DOHH2 (cell line): ENCODE data around the gene FDX1.

Experiments used
- H3F3A ChIP-seq: fragments of 200-600 bp; sonication (generic), shearing (Covaris generic); 2 replicates; pipeline ENCODE4 v1.6.0; 2016; ENCODE audit warnings: antibody characterized with exemption, mild to moderate bottlenecking; ENCODE audit not compliant: control insufficient read depth, insufficient read depth
- H3K27ac ChIP-seq: fragments of 200-600 bp; sonication (generic); 2 replicates; pipeline ENCODE4 v1.5.1; 2014; ENCODE audit warnings: low read depth, mild to moderate bottlenecking, low read length, moderate library complexity
- H3K27me3 ChIP-seq: fragments of 200-600 bp; sonication (generic); 2 replicates; pipeline ENCODE4 v1.6.1; 2014; ENCODE audit warnings: mild to moderate bottlenecking, low read length, mixed read lengths; ENCODE audit not compliant: control insufficient read depth
- H3K36me3 ChIP-seq: fragments of 200-600 bp; sonication (generic); 2 replicates; pipeline ENCODE4 v1.6.1; 2014; ENCODE audit warnings: mild to moderate bottlenecking, low read length, moderate library complexity, mixed read lengths; ENCODE audit not compliant: control insufficient read depth
- H3K4me1 ChIP-seq: fragments of 200-600 bp; sonication (generic); 2 replicates; pipeline ENCODE4 v1.6.1; 2014; ENCODE audit warnings: mild to moderate bottlenecking, low read length, mixed read lengths; ENCODE audit not compliant: control insufficient read depth
- H3K4me2 ChIP-seq: fragments of 200-600 bp; sonication (generic); 2 replicates; pipeline ENCODE4 v1.6.0; 2014; ENCODE audit warnings: mild to moderate bottlenecking, low read length, moderate library complexity
- H3K4me3 ChIP-seq: fragments of 200-600 bp; sonication (generic); 2 replicates; pipeline ENCODE4 v1.5.1; 2014; ENCODE audit warnings: mild to moderate bottlenecking, low read length, mixed read lengths
- H3K79me2 ChIP-seq: fragments of 200-600 bp; sonication (generic); 2 replicates; pipeline ENCODE4 v1.6.1; 2014; ENCODE audit warnings: mild to moderate bottlenecking, low read length, mixed read lengths; ENCODE audit not compliant: control insufficient read depth
- H3K9me2 ChIP-seq: fragments of 200-600 bp; sonication (generic); replicated peaks from 2 replicates; pipeline ENCODE4 v1.6.1; 2014; ENCODE audit warnings: mild to moderate bottlenecking, low read length, mixed read lengths; ENCODE audit not compliant: control insufficient read depth
- H3K9me3 ChIP-seq: fragments of 200-600 bp; sonication (generic); 2 replicates; pipeline ENCODE4 v1.6.1; 2014; ENCODE audit warnings: antibody characterized with exemption, low read length, mixed read lengths; ENCODE audit not compliant: control insufficient read depth, insufficient read depth
- H4K20me1 ChIP-seq: fragments of 200-600 bp; sonication (generic); 2 replicates; pipeline ENCODE4 v1.6.0; 2014; ENCODE audit warnings: low read depth, mild to moderate bottlenecking, antibody characterized with exemption, low read length, moderate library complexity; ENCODE audit not compliant: control insufficient read depth, insufficient read depth
- EZH2phosphoT487 ChIP-seq: fragments of 200-600 bp; sonication (generic); IDR thresholded peaks from 2 replicates; pipeline ENCODE4 v1.6.1; 2017; ENCODE audit warnings: borderline replicate concordance, mild to moderate bottlenecking, antibody characterized with exemption, low read length, moderate library complexity, mixed read lengths
- TF ChIP-seq, protein P1 (sequence below): fragments of 200-600 bp; sonication (generic); IDR thresholded peaks from one replicate; pipeline ENCODE4 v1.5.1; 2014; ENCODE audit warnings: antibody characterized with exemption, mild to moderate bottlenecking, low read depth, low read length; ENCODE audit not compliant: poor library complexity, severe bottlenecking

Gene FDX1

DNA sequence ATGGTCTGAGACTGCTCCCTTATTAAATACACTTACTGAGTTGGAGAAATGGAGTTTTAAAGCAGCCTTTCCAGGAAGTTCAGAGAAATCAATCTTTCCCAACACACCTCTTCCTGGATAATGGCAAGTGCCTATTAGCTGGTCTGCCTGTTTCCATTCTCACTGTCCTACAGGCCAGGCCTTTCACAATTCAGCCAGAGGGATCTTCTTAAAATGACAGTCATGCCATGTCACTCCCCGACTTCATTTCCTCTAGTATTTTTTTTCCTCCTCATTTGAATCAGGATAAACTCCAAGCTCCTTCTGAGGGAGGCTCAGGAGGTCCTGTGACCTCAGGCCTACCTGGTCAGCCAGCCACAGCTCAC is 62.6 kb downstream of the FDX1 start:
- Histone ChIP-seq H3F3A (no peaks in the 10 kb centered on the region), H3K9me2 (no peaks in the 10 kb centered on the region), H3K36me3 (no peaks in the 10 kb centered on the region), H3K9me3 (no peaks in the 10 kb centered on the region), H3K4me1 (no peaks in the 10 kb centered on the region), H4K20me1 (no peaks in the 10 kb centered on the region), H3K79me2 (no peaks in the 10 kb centered on the region), H3K4me2 (no peak overlapping the region), H3K27me3 (no peaks in the 10 kb centered on the region), H3K4me3 (no peak overlapping the region), H3K27ac (no peak overlapping the region)
- TF ChIP-seq, protein P1, sequence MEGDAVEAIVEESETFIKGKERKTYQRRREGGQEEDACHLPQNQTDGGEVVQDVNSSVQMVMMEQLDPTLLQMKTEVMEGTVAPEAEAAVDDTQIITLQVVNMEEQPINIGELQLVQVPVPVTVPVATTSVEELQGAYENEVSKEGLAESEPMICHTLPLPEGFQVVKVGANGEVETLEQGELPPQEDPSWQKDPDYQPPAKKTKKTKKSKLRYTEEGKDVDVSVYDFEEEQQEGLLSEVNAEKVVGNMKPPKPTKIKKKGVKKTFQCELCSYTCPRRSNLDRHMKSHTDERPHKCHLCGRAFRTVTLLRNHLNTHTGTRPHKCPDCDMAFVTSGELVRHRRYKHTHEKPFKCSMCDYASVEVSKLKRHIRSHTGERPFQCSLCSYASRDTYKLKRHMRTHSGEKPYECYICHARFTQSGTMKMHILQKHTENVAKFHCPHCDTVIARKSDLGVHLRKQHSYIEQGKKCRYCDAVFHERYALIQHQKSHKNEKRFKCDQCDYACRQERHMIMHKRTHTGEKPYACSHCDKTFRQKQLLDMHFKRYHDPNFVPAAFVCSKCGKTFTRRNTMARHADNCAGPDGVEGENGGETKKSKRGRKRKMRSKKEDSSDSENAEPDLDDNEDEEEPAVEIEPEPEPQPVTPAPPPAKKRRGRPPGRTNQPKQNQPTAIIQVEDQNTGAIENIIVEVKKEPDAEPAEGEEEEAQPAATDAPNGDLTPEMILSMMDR, result no peak
- no peak for TF ChIP-seq EZH2phosphoT487

DNA sequence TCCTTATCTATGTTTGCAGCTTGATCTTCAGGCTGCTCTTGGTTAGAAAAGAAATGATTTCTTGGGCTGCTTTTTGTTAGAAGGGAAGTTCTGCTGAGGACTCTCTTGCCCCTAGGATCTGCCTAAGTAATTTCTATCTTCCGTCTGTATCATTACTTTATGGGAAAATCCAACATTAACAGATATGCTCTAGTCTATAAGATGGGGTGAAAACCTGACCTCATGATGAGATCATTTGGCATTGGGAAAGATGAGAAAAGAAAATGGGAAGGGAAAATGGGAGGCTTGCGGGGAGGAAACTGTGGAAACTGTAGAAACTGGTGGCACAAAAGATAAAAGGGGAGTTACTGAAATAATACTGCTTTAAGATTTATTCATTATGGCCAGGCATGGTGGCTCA is 63.6 kb downstream of the FDX1 start:
- Histone ChIP-seq H3K36me3 (no peaks in the 10 kb centered on the region), H3K27me3 (no peaks in the 10 kb centered on the region), H3K9me3 (no peaks in the 10 kb centered on the region), H3F3A (no peaks in the 10 kb centered on the region), H3K9me2 (no peaks in the 10 kb centered on the region), H3K27ac (no peak overlapping the region), H3K4me3 (no peak overlapping the region), H3K4me2 (no peak overlapping the region), H4K20me1 (no peaks in the 10 kb centered on the region), H3K79me2 (no peaks in the 10 kb centered on the region), H3K4me1 (no peaks in the 10 kb centered on the region)
- no peak for TF ChIP-seq EZH2phosphoT487
- TF ChIP-seq, protein P1, result no peak

DNA sequence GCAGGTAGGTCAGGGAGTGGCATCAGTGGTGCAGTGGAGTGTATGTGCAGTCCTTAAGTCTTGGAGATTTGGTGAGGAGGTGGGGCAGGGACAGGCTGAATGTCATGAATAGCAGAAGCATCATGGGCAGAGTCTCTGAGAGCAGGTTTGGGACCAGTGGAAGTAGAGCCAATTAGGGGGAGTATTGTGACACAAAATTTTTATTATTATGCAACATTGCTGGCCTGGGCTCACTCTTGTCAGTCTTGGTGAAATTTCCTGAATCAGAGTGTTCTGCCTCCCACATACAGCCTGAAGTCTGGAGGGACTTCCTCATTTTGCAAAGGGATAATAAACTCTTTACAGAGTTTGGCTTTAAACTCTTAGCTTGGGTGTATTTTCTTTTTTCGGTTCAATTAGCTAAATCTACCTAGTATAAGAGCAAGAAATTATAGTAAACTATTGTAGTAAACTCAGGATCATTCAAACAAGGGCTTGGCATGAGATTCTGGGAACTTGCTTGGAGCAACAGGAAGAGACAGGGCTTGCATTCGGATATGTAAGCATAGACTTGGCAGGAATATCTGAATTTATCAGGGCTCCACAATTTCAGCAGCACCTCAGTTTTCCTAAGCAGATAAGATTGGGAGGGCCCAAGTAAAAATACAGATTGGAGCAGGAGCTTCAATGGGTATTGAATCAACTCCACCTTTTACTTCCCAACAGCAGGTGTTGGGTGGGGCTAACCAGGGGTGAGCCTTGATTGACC is 67.7 kb downstream of the FDX1 start:
- Histone ChIP-seq H3K27me3 (no peaks in the 10 kb centered on the region; the same call in 1 of the 2 replicates), H3K36me3 (no peaks in the 10 kb centered on the region), H3K9me2 (no peaks in the 10 kb centered on the region), H4K20me1 (no peaks in the 10 kb centered on the region), H3K79me2 (no peaks in the 10 kb centered on the region), H3F3A (no peaks in the 10 kb centered on the region), H3K9me3 (no peaks in the 10 kb centered on the region), H3K27ac (no peak overlapping the region), H3K4me3 (no peak overlapping the region), H3K4me1 (no peaks in the 10 kb centered on the region), H3K4me2 (no peak overlapping the region)
- TF ChIP-seq EZH2phosphoT487, result no peak
- TF ChIP-seq, protein P1, result no peak
